PC-9 (cell line): ENCODE results near the gene FASN.

ENCODE experiments used
- EZH2 ChIP-seq: fragments of 200-600 bp; sonication (generic); IDR thresholded peaks from 2 replicates; pipeline ENCODE4 v1.8.0; 2017; ENCODE audit warnings: antibody characterized with exemption, low read depth
- TF ChIP-seq, protein P1 (sequence below): fragments of 200-600 bp; sonication (generic); conservative IDR thresholded peaks from 2 replicates; pipeline ENCODE4 v1.6.1; 2017; ENCODE audit warnings: mixed run types, antibody characterized with exemption, mild to moderate bottlenecking, moderate library complexity

DNA sequence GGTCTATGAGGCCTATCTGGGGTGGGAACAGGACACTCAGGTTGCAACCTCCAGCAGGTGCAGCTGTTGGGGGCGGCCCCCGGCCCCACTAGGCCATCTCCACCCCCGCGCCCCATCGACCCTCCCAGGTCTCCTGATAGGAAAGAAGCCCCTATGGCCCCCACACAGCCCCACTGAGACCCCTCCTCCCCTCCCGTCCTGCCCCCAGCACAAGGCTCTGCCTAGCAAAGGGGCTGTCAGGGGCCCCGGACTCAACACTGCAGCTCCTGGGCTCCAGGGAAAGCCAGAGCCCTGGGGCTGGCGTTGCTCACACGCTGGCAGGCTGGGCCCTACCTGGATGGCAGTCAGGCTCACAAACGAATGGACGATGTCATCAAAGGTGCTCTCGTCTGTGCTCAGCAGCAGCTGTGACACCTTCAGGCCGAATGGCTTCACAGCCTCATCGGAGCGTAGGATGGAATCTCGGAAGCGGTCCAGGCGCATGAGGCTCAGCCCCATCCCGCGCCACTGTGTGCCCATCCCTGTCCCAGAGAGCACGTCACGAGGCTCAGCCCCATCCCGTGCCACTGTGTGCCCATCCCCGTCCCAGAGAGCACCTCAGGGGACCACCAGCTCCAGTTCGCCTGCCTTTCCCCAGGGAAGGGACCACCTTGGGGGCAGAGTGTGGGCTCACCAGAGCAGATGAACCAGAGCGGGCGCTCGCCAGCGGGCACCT, 7.3 kb downstream of the FASN start:
- TF ChIP-seq, protein P1, sequence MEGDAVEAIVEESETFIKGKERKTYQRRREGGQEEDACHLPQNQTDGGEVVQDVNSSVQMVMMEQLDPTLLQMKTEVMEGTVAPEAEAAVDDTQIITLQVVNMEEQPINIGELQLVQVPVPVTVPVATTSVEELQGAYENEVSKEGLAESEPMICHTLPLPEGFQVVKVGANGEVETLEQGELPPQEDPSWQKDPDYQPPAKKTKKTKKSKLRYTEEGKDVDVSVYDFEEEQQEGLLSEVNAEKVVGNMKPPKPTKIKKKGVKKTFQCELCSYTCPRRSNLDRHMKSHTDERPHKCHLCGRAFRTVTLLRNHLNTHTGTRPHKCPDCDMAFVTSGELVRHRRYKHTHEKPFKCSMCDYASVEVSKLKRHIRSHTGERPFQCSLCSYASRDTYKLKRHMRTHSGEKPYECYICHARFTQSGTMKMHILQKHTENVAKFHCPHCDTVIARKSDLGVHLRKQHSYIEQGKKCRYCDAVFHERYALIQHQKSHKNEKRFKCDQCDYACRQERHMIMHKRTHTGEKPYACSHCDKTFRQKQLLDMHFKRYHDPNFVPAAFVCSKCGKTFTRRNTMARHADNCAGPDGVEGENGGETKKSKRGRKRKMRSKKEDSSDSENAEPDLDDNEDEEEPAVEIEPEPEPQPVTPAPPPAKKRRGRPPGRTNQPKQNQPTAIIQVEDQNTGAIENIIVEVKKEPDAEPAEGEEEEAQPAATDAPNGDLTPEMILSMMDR = no peak
- TF ChIP-seq EZH2 = no peak
